ENCODE data around the gene GPC5.
"Not testable (repeated sequence)": the region's sequence is repeated elsewhere in the genome, so short reads cannot be mapped to it uniquely, and the experiment has no call there.

The GPC5 gene

GRCh38 chr13:92473765-92474475 lies 1075.5 kb downstream of the GPC5 start:
- H3K9ac ChIP-seq, result no peak overlapping the region
- no peak overlapping the region for H2AFZ ChIP-seq (ENCODE audit: low read depth)
- no peak overlapping the region for H3K27ac ChIP-seq
- H3K36me3 ChIP-seq (ENCODE audit: insufficient read depth), result no peaks in the 10 kb centered on the region
- no peaks in the 10 kb centered on the region for H3K27me3 ChIP-seq (ENCODE audit: insufficient read depth, low read depth)
- no peaks in the 10 kb centered on the region for H3K4me1 ChIP-seq (ENCODE audit: low read depth, poor library complexity, severe bottlenecking)
- no peaks in the 10 kb centered on the region for H3K79me2 ChIP-seq (ENCODE audit: insufficient read depth, low read depth)
- no peak overlapping the region for H3K4me3 ChIP-seq (IDR thresholded peaks at IDR 0.05; ENCODE audit: insufficient read depth, low read depth, low read length)
- no peaks in the 10 kb centered on the region for H4K20me1 ChIP-seq (ENCODE audit: insufficient read depth)
- TF ChIP-seq CTCF (conservative IDR thresholded peaks at IDR 0.05; ENCODE audit: low read depth, low read length), result no peak
- no peak overlapping the region for H3K4me2 ChIP-seq

- Histone ChIP-seq H3K27ac (no peak overlapping the region), H3K4me1 (ENCODE audit: low read depth, poor library complexity, severe bottlenecking) (no peaks in the 10 kb centered on the region), H3K79me2 (ENCODE audit: insufficient read depth, low read depth) (no peaks in the 10 kb centered on the region), H3K9ac (no peak overlapping the region), H4K20me1 (ENCODE audit: insufficient read depth) (no peaks in the 10 kb centered on the region), H3K36me3 (ENCODE audit: insufficient read depth) (no peaks in the 10 kb centered on the region), H3K4me2 (no peak overlapping the region), H3K4me3 (IDR thresholded peaks at IDR 0.05; ENCODE audit: insufficient read depth, low read depth, low read length) (no peak overlapping the region), H2AFZ (ENCODE audit: low read depth) (no peak overlapping the region), H3K27me3 (ENCODE audit: insufficient read depth, low read depth) (no peaks in the 10 kb centered on the region)
- TF ChIP-seq CTCF (conservative IDR thresholded peaks at IDR 0.05; ENCODE audit: low read depth, low read length), result no peak
Observed at GRCh38 chr13:92480387-92480786, 1082.0 kb downstream of the GPC5 start.

- not testable (repeated sequence) for H3K4me2 ChIP-seq; H3K79me2 ChIP-seq (ENCODE audit: insufficient read depth, low read depth); H4K20me1 ChIP-seq (ENCODE audit: insufficient read depth); H2AFZ ChIP-seq (ENCODE audit: low read depth); H3K9ac ChIP-seq; H3K27ac ChIP-seq; H3K4me1 ChIP-seq (ENCODE audit: low read depth, poor library complexity, severe bottlenecking); H3K36me3 ChIP-seq (ENCODE audit: insufficient read depth); H3K27me3 ChIP-seq (ENCODE audit: insufficient read depth, low read depth); H3K4me3 ChIP-seq (IDR thresholded peaks at IDR 0.05; ENCODE audit: insufficient read depth, low read depth, low read length)
Observed at GRCh38 chr13:92482790-92483189, 1084.4 kb downstream of the GPC5 start.

- Histone ChIP-seq H3K4me3 (IDR thresholded peaks at IDR 0.05; ENCODE audit: insufficient read depth, low read depth, low read length) (no peak overlapping the region), H3K9ac (no peak overlapping the region), H3K4me1 (ENCODE audit: low read depth, poor library complexity, severe bottlenecking) (no peaks in the 10 kb centered on the region), H3K36me3 (ENCODE audit: insufficient read depth) (no peaks in the 10 kb centered on the region), H2AFZ (ENCODE audit: low read depth) (no peak overlapping the region), H3K79me2 (ENCODE audit: insufficient read depth, low read depth) (no peaks in the 10 kb centered on the region), H3K4me2 (no peak overlapping the region), H3K27ac (no peak overlapping the region), H3K27me3 (ENCODE audit: insufficient read depth, low read depth) (no peaks in the 10 kb centered on the region), H4K20me1 (ENCODE audit: insufficient read depth) (no peaks in the 10 kb centered on the region)
- no peak for TF ChIP-seq CTCF (conservative IDR thresholded peaks at IDR 0.05; ENCODE audit: low read depth, low read length)
Observed at GRCh38 chr13:92483894-92484293, 1085.5 kb downstream of the GPC5 start.

- H3K27me3 ChIP-seq (ENCODE audit: insufficient read depth, low read depth), result no peaks in the 10 kb centered on the region
- H3K36me3 ChIP-seq (ENCODE audit: insufficient read depth), result no peaks in the 10 kb centered on the region
- no peaks in the 10 kb centered on the region for H4K20me1 ChIP-seq (ENCODE audit: insufficient read depth)
- no peaks in the 10 kb centered on the region for H3K79me2 ChIP-seq (ENCODE audit: insufficient read depth, low read depth)
- H3K9ac ChIP-seq, result no peak overlapping the region
- TF ChIP-seq CTCF (conservative IDR thresholded peaks at IDR 0.05; ENCODE audit: low read depth, low read length), result no peak
- H3K27ac ChIP-seq, result no peak overlapping the region
- H2AFZ ChIP-seq (ENCODE audit: low read depth), result no peak overlapping the region
- no peak overlapping the region for H3K4me2 ChIP-seq
- no peaks in the 10 kb centered on the region for H3K4me1 ChIP-seq (ENCODE audit: low read depth, poor library complexity, severe bottlenecking)
- H3K4me3 ChIP-seq (IDR thresholded peaks at IDR 0.05; ENCODE audit: insufficient read depth, low read depth, low read length), result no peak overlapping the region
Observed at GRCh38 chr13:92487238-92487637, 1088.8 kb downstream of the GPC5 start.
